Pons (tissue), 1 donor: ENCODE results near the gene MRPL17.

Experiments used
- DNase-seq: peaks from one replicate; pipeline ENCODE4 v3.0.0-alpha.2; 2016; ENCODE audit warnings: low spot score

MRPL17 gene

GRCh38 chr11:6632116-6633073 is 50.7 kb downstream of the MRPL17 start:
- no peak for DNase-seq

DNA sequence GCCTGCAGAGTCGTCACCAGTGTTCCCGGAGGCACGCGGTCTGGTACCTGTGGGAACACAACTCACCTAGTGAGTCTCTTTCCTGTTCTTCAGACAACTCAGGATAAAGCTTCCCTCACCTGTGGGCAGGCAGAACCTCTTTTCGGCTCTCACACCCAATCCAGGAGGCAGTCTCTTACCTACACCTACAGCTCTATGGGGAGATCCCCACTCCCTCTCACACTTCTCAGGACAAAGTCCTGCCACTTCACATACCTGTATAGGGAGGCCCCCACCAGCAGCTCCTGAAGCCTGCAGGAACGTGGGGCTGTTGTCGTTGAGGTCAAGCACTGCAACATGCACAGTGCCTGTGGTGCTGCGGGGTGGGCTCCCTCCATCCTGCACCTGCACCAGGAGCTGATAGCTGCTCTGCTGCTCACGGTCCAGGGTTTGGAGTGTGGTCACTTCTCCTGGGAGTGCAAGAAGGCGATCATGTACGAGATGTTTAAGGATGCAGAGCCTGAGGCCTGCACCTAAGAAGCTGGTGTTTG is 51.7 kb downstream of the MRPL17 start:
- DNase-seq = no peak

DNA sequence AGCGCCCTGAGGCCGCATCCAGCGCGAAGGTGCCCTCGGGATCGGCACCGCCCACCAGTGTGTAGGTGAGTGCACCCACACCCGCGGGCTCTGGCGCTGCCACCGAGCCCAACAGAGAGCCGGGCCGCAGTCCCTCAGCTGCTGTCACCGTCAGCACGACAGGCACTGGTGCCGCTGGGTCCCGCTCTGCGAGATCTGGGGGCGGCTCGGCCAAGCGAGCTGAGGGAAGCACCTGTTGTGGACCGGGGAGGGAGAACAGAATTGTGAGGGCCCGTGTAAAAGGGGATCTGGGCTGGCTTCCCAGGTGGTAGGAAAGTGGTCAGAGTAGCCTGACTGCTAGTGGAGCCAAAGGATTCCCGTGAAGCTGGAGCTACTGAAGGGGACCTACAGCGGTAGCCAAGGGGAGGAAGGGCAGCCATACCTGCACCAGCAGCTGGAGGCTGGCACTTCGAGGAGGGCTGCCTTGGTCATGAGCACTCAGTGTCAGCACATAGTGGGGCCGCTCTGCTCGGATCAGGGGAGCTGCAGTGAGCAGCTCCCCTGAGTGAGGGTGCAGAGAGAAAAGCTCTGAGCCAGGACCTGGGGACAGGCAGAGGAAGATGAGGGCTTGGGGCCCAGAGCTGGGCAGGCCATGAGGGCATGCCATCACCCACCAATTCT is 52.4 kb downstream of the MRPL17 start:
- no peak for DNase-seq
